ENCODE data around the gene RPAP3.
"Not testable (repeated sequence)": the region's sequence is repeated elsewhere in the genome, so short reads cannot be mapped to it uniquely, and the experiment has no call there.

The RPAP3 gene

GRCh38 chr12:47652521-47653234 lies 53.2 kb downstream of the RPAP3 start:
- no peaks in the 10 kb centered on the region for H3K36me3 ChIP-seq
- H3K4me1 ChIP-seq: peaks cover 0 to 19% (median 8%) of the 10 kb centered on the region in 4 donors
- TF ChIP-seq CTCF (IDR thresholded peaks at IDR 0.05): no peak
- no peaks in the 10 kb centered on the region for H3K27me3 ChIP-seq
- DNase-seq: peak in 1 of 2 donors; percentile 35
- intact Hi-C loops (cut with DNase I; ENCODE audit: low total_unique reads): no loop called here
- H3K9me3 ChIP-seq: no peaks in the 10 kb centered on the region
- H3K4me3 ChIP-seq: no peak overlapping the region
- H3K27ac ChIP-seq: peak overlapping the region in 1 of 2 donors; percentile 29

GRCh38 chr12:47651368-47652254 lies 54.2 kb downstream of the RPAP3 start:
- Histone ChIP-seq H3K36me3 (no peaks in the 10 kb centered on the region), H3K9me3 (no peaks in the 10 kb centered on the region), H3K27me3 (no peaks in the 10 kb centered on the region), H3K27ac (peak overlapping the region in 1 of 2 donors; percentile 29), H3K4me1 (peaks cover 0 to 19% (median 8%) of the 10 kb centered on the region in 4 donors), H3K4me3 (peak overlapping the region in 1 of 2 donors; percentile 15)
- TF ChIP-seq CTCF (IDR thresholded peaks at IDR 0.05): peak; percentile 74 to 77
- DNase-seq: peak; percentile 66 to 69
- intact Hi-C loops (cut with DNase I; ENCODE audit: low total_unique reads): no loop called here

GRCh38 chr12:47650469-47650868 lies 55.4 kb downstream of the RPAP3 start:
- Histone ChIP-seq H3K27ac (no peak overlapping the region), H3K9me3 (no peaks in the 10 kb centered on the region), H3K27me3 (no peaks in the 10 kb centered on the region), H3K36me3 (no peaks in the 10 kb centered on the region), H3K4me1 (peaks cover 0 to 19% (median 8%) of the 10 kb centered on the region in 4 donors), H3K4me3 (no peak overlapping the region)
- no peak for TF ChIP-seq CTCF (IDR thresholded peaks at IDR 0.05)
- no peak for DNase-seq
- intact Hi-C loops (cut with DNase I; ENCODE audit: low total_unique reads): no loop called here

- Histone ChIP-seq H3K4me1 (peaks cover 0 to 19% (median 8%) of the 10 kb centered on the region in 4 donors), H3K27ac (no peak overlapping the region), H3K9me3 (peaks cover 0 to under 1% (median 0%) of the 10 kb centered on the region in 3 donors), H3K36me3 (no peaks in the 10 kb centered on the region), H3K4me3 (no peak overlapping the region), H3K27me3 (no peaks in the 10 kb centered on the region)
- intact Hi-C loops (cut with DNase I; ENCODE audit: low total_unique reads): no loop called here
- TF ChIP-seq CTCF (IDR thresholded peaks at IDR 0.05): no peak
- DNase-seq: no peak
Observed at GRCh38 chr12:47649381-47649780, 56.4 kb downstream of the RPAP3 start.

GRCh38 chr12:47648056-47648579 lies 57.7 kb downstream of the RPAP3 start:
- Histone ChIP-seq H3K9me3 (peaks cover 0 to 4% (median 1%) of the 10 kb centered on the region in 3 donors), H3K4me3 (no peak overlapping the region), H3K27me3 (no peaks in the 10 kb centered on the region), H3K4me1 (peaks cover 0 to 19% (median 8%) of the 10 kb centered on the region in 4 donors), H3K36me3 (peaks cover 0 to 10% (median 0%) of the 10 kb centered on the region in 3 donors), H3K27ac (no peak overlapping the region)
- no peak for DNase-seq
- TF ChIP-seq CTCF (IDR thresholded peaks at IDR 0.05): no peak
- intact Hi-C loops (cut with DNase I; ENCODE audit: low total_unique reads): no loop called here

DNA sequence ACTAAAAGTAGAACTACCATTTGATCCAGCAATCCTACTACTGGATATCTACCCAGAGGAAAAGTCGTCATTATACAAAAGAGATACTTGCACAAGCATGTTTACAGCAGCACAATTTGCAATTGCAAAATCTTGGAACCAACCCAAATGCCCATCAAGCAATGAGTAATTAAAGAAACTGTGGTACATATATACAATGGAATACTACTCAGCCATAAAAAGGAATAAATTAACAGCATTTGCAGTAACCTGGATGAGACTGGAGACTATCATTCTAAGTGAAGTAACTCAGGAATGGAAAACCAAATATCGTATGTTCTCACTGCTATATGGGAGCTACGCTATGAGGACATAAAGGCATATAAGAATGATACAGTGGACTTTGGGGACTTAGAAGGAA lies 63.5 kb downstream of the RPAP3 start:
- DNase-seq; intact Hi-C loops (cut with DNase I; ENCODE audit: low total_unique reads); H3K27me3 ChIP-seq; H3K4me1 ChIP-seq; H3K27ac ChIP-seq; H3K4me3 ChIP-seq: not testable (repeated sequence)
- Histone ChIP-seq H3K36me3 (peaks cover 0 to 14% (median 0%) of the 10 kb centered on the region in 3 donors), H3K9me3 (peaks cover 4 to 11% (median 10%) of the 10 kb centered on the region in 3 donors)
